Measurements from ENCODE around the gene PCID2. TPM values are rescaled to one million over a fixed set of nuclear protein-coding genes. Genes with fewer than 3 reads are reported as not detected.

Gene PCID2
- polyA plus RNA-seq, 1 of the 3 experiments (the other 2 are of a cell fraction): 69.8 TPM

- TF ChIP-seq CTCF (IDR thresholded peaks at IDR 0.05): no peak
- TF ChIP-seq SIN3A (IDR thresholded peaks at IDR 0.05; ENCODE audit: borderline replicate concordance, low read depth, low read length): no peak
- no peak for TF ChIP-seq TCF12 (IDR thresholded peaks at IDR 0.05)
- TF ChIP-seq GABPA (IDR thresholded peaks at IDR 0.05; ENCODE audit: low read depth): no peak
- no peak for TF ChIP-seq TAF1 (IDR thresholded peaks at IDR 0.05; ENCODE audit: borderline replicate concordance, low read depth, low read length)
Measured at GRCh38 chr13:113157206-113157928, 51.1 kb downstream of the PCID2 start (continued).

GRCh38 chr13:113155982-113156655, 52.4 kb downstream of the PCID2 start:
- H3K4me1 ChIP-seq (ENCODE audit: control insufficient read depth in 1 of 2, insufficient read depth in 2 of 2, low read depth in 1 of 2, low read length in 1 of 2): peaks cover 5 to 13% of the 10 kb centered on the region in 2 experiments; a peak in 1 of 4 replicates

More at GRCh38 chr13:113155982-113156655, 52.4 kb downstream of the PCID2 start:
- Histone ChIP-seq H3K36me3 (replicated peaks in 1 of 2; ENCODE audit: control insufficient read depth in 1 of 2, insufficient read depth in 2 of 2, low read length in 1 of 2) (no peaks in the 10 kb centered on the region), H3K9ac (no peak overlapping the region), H4K20me1 (ENCODE audit: insufficient read depth) (no peaks in the 10 kb centered on the region), H3K4me2 (no peak overlapping the region), H3K79me2 (ENCODE audit: insufficient read depth) (no peaks in the 10 kb centered on the region), H3K27ac (ENCODE audit: low read depth in 2 of 2, low read length in 1 of 2) (no peak overlapping the region), H3K9me3 (no peaks in the 10 kb centered on the region), H2AFZ (ENCODE audit: low read depth) (no peak overlapping the region), H3K4me3 (ENCODE audit: low read depth in 2 of 2, low read length in 1 of 2) (no peak overlapping the region), H3K9me2 (no peaks in the 10 kb centered on the region), H3F3A (replicated peaks; ENCODE audit: insufficient read depth) (peaks cover 13% of the 10 kb centered on the region), H3K27me3 (ENCODE audit: insufficient read depth) (no peaks in the 10 kb centered on the region)
- ChIA-PET POLR2A (no interaction called here), CTCF (interaction anchor here (0.6 to 1.0 kb wide), 4 partner anchors 129 to 217 kb away, joined by 3 to 5 read pairs (median 3); no protein-coding TSS in a partner anchor)
- no peak for DNase-seq
- no peak for TF ChIP-seq GATA2 (CRISPR knock-in tag; IDR thresholded peaks at IDR 0.05)
- no peak for TF ChIP-seq EP300 (IDR thresholded peaks at IDR 0.05; ENCODE audit: borderline replicate concordance in 1 of 2, low read depth in 1 of 2, low read length in 1 of 2)
- TF ChIP-seq ZBTB33 (IDR thresholded peaks at IDR 0.05; ENCODE audit: borderline replicate concordance, low read depth): no peak
- no peak for TF ChIP-seq FOXJ3 (CRISPR knock-in tag; IDR thresholded peaks at IDR 0.05)
- TF ChIP-seq RXRA (IDR thresholded peaks at IDR 0.05; ENCODE audit: borderline replicate concordance, low read depth): no peak
- no peak for TF ChIP-seq JUND (IDR thresholded peaks at IDR 0.05)
- TF ChIP-seq CTCF (IDR thresholded peaks at IDR 0.05): no peak
- TF ChIP-seq MAX (IDR thresholded peaks at IDR 0.05; ENCODE audit: low read depth): no peak
- TF ChIP-seq TEAD4 (IDR thresholded peaks at IDR 0.05; ENCODE audit: borderline replicate concordance, insufficient read depth): no peak
- TF ChIP-seq SMC3 (IDR thresholded peaks at IDR 0.05; ENCODE audit: low read depth, low read length): no peak
- 89% methylated on average over 7 of the region's 9 CpGs for WGBS (ENCODE audit: low lambda C conversion rate)

All from SK-N-SH (cell line).